M059J (cell line): ENCODE data around the gene B4GALT3. TPM values are rescaled to one million over a fixed set of nuclear protein-coding genes. Genes with fewer than 3 reads are reported as not detected.
"Not testable (repeated sequence)": the region's sequence is repeated elsewhere in the genome, so short reads cannot be mapped to it uniquely, and the experiment has no call there.

ENCODE experiments used
- DNase-seq: peaks from one replicate; pipeline ENCODE4 v3.0.0-alpha.2; 2012; ENCODE audit warnings: low read depth
- total RNA-seq: library from RNA; depleted of rRNA; stranded (reverse); fragments of >200 nt; shearing (Covaris generic); gene quantifications from 2 replicates; pipeline ENCODE4 v1.2.3, GENCODE V29; 2014; rRNA removed

Gene B4GALT3
- 36.6 and 41.8 TPM in 2 replicates for total RNA-seq

DNA sequence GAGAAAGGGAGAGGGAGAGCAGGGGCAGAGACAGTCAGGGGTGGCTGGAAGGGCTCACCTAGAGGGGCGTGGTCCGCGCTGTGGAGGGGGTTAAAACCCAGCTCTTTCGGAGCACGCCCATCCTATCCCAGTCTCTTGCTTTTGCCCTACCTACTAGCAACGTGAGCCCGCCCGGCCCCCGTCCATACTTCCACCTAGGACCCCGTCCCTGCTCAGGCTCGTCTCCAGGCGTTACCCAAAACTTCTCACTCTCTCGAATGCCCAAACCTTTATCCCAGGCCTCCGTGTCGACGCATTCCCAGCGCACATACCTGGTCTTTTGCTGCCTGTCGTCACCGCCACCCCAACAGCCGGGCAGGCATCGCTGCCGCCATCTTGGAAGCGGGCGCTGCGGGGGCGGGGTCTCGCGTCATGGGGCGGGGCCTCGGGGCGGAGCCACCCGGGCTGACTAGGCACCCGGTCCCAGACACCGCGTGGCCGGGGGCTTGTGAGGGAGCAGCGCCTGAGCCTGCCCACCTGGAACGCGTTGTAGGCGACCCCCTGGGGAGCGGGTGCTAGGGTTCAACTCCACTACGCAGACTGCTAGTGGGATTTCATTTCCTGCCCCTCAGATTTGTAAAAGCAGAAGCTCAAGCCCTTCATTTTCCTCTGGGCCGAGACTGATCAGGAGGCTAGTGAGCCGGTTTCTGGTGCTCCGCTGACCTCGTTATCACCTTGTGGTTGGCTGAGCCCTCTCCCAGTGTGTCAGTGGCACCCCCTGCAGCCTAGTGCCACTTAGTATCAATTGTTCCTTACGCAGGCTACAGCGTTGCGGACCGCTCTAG lies at the start of gene B4GALT3:
B4GALT3 (minus strand) TSS at position 396 of the 824 bp plus-strand sequence. CDS start 1,447 bp downstream, outside the sequence.
- peak; percentile 68 for DNase-seq

DNA sequence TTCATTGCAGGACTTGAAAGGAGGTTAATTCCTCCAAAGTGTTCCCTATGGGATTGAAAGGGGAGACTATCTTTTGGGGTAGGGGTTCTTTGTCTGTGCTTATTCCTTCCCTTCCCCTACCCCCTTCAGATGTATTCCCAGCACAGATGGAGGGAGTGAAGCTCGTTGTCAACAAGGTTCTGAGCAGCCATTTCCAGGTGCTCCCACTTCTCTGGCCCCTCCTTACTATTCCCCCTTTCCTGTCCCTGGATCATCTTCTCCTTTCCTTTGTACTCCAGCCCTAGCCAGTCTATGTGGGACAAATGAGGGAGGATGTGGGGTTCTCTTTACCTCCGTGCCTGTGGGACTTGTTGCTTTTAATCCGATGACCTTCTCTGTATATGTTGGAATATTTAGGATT lies 49.5 kb upstream of the B4GALT3 start:
- DNase-seq = no peak

DNA sequence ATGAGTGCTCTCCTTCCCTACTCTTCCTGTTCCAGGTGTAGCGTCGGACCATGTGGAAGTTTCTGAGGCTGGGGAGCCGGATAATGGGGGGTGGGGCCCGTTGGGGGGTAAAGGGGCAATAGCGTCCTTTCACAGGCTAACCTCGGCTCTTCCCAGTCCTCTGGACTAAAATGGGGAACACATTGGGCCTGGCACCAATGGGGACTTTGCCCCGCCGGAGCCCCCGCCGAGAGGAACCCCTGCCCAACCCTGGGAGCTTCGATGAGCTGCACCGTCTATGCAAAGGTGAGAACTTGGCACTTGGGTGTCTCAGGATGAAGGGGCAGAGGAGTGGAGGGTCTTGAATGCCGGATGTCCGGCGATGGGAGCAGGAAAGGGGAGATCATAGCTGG lies 49.0 kb upstream of the B4GALT3 start:
- no peak for DNase-seq

DNA sequence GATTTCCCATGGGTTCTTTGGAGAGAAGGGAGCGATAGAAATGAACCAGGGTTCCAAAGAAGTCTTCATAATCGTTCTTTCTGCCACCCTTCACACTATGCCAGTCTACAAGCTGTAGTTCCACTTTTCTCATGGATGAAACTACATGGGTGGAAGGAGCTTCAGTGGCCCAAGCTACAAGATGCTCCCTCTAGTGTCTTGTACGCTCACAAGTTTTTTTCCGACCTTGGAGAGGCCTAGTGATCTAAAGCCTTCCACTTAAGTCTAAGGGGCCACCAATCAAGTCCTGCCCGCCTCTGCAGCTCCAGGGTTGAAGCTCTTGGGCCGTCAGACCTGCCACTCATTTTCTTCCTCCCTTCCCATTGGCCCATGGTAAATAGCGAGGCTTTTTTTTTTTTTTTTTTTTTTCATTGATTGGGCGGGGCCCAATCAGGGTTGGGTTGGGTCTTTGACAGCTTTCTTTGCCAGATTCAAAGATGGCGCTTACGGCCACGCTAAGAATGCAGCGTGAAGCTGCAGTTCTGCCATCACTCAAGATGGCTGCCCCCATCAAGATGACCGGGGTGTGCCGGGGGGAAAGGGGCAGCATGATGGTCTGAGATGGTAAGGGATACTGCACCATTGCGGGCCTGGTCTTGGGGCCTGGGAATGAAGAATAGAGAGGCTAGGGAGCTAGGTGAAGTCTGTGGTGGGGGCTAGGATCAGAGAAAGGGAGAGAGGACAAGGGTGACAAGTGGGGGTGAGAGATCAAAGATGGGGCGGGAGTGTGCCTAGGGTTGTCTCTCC lies 48.4 kb upstream of the B4GALT3 start, which contains the start of gene TOMM40L:
TOMM40L (plus strand) TSS at position 527 of the 786 bp plus-strand sequence. CDS start 430 bp downstream, outside the sequence.
- DNase-seq = peak; percentile 99

DNA sequence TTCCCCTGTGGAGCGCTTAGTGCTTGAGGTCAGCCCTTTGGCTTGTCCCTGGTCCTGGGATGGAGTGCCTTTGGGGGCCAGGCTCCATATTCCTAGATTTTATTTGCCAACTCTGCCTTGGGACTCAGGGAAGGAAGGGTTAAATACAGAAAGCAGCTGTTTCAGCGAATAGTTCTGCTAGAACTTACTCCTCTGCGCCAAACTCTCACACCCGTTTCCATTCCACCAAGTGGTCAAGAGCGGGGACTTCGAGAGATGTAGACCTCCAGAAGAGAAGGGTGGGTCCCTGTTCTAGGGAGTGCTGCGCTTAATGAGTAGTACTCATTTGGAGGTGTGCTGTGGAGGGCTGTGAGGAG lies 47.8 kb upstream of the B4GALT3 start:
- no peak for DNase-seq

DNA sequence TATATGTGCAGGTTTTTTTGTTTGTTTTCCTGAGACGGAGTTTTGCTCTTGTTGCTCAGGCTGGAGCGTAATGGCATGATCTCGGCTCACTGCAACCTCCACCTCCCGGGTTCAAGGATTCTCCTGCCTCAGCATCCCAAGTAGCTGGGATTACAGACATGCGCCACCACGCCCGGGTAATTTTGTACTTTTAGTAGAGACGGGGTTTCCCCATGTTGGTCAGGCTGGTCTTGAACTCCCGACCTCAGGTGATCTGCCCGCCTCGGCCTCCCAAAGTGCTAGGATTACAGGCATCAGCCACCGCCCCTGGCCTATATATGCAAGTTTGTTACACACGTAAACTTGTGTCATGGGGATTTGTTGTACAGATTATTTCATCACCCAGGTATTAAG lies 47.4 kb upstream of the B4GALT3 start:
- not testable (repeated sequence) for DNase-seq

DNA sequence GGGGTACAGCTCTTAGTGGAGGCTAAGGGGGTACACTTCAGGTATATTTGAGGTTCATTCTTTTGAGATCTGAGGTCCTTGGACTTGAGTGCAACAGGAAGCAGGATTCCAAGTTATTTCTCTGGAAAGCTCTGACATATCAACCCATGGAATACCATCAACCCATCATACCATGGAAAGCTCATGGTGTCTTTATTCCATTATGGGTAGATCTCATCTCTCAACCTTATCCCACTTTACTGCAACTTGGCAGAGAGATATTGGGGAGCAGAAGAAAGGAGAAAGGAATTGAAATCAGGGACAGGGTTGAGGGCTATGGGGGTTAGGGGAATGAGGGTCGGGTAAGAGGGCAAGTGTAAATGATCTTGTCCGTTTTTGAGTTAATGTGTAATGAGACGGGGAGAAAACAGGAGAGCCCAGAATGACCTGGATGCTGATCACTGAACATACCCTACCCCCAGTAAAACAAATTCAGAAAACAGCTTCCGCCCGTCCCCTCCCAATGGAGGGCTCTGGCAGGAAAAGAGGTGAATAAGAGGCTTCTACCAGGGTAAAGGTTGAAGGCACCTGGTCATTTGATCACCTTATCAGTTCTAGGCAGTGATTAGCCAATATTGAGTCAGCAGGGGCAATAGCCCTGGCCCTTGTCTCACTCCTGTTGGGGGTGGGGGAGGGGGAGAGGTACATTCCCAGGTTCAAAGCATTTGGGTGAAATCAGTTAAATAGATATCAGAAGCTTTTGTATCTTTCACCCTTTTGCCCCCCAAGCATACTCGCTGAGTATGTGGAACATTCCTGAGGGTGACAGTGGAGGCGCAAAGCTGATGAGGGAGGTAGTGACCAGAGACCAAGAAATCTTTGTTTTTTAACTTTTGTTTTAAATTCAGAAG lies 46.7 kb upstream of the B4GALT3 start:
- DNase-seq = no peak

DNA sequence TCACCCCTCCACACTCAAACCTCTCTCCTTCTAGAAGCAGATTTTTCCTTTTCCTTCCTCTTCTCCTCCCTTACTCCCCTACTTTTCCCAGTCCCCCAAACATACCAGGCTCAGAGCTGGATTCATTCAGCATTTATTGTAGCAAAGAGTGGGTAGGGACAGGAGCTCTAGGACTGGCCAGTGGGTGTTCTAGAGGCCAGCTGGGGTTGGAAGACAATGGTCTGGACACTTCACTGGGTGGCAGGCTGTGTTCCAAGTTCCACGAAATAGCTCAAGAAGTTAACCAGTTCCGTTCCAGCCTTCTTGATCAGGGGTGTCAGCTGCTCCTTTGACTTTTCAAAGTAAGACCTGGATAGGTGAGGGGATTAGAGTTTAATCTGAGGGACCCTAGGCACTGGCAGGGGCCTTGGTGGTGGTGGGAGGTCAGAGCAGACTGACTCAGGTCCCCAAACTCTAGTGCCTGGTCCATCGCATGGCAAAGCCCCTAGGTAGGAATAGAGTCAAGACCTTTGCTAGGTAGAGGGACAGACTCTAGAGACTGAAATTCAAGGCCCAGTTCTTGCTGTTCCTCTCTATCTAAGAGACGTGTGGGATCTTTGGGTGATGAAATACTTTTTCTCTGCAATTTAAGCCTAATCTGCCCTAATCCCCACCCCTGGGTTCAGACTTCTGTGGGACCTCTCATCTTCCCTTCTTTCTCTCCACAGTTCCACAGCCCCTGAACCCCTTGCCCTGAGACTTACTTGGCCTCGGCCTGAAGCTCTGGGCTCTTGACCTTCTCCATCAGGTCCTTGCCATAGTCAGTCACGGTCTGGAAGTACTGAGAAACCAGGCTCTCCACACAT lies 45.1 kb upstream of the B4GALT3 start:
- DNase-seq = no peak

DNA sequence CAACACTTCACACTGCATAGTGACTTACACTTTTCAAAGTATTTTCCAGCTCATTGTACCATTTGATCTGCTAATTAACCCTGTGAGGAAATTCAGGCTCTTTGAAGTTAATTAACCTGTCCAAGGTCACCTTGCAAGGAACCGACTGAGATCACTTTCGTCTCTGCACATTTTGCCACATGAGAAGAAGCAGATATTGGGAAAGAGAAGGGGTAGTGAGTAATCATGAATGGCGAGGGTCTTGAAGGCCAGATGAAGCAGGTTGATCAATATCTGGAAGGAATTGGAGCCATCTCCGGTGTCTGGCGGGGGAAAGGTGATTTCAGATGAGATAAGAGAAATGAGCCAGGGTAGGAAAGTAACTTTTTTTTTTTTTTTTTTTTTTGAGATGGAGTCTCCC lies 42.7 kb upstream of the B4GALT3 start:
- DNase-seq = no peak

DNA sequence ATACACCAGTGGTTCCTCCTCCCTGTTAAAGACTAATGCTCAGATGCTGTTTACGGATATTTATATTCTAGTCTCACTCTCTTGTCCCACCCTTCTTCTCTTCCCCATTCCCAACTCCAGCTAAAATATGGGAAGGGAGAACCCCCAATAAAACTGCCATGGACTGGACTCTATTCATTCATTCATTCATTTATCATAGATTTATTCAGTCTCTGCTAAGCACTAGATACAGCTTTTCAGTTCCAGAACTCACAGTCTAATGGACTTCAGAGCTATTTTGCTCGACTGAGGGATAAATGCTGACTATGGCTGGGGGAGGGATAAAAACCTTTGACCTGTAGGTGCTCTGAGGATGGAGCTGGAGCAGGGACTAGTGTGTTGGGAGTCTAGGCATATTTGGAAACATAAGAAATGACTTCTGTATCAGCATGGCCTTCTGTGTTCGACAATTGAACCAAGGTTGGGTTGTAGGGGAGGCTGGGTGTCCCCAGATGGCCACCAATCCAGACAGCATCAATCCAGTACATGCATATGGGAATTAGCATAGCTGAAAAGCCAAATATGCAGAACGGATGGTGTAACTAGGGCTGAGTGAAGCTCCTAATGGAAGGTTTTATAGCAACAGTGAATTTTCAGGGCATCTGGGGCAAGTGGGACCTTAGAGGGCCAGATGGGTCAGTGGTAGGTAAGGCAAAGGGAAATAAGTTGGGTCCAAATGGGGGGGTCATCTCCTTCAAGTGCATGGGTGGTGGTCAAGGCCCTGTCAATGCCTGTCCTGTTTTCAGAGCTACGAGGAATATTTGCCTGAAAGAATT lies 42.0 kb upstream of the B4GALT3 start:
- no peak for DNase-seq

DNA sequence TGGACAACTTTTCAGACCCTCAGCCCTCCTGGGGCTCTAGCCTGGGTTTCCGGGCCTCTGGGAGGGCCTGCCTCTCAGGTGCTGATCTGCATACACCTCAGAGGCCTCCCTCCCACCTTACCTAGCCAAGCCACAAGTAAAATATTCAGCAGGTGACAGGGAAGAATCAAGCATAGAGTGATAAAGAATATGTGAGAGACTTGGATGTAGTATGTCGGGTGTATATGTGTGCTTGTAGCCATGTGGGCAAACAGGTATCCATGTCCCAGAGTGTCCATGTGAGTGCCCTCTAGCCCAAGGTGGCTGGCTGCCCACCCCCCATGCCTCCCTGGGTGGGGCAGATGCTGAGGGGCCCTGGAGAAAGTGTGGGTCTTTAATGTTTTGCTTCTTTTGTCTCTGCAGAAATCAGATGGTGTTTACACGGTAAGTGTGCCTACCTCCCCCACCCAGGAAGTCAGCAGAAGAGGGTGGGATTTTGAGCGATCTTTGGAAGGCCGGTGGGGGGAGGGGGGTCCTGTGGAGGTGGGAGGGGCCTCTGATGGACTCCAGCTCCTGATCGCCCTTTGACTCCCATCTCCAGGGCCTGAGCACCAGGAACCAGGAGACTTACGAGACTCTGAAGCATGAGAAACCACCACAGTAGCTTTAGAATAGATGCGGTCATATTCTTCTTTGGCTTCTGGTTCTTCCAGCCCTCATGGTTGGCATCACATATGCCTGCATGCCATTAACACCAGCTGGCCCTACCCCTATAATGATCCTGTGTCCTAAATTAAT lies 41.2 kb upstream of the B4GALT3 start:
- no peak for DNase-seq

DNA sequence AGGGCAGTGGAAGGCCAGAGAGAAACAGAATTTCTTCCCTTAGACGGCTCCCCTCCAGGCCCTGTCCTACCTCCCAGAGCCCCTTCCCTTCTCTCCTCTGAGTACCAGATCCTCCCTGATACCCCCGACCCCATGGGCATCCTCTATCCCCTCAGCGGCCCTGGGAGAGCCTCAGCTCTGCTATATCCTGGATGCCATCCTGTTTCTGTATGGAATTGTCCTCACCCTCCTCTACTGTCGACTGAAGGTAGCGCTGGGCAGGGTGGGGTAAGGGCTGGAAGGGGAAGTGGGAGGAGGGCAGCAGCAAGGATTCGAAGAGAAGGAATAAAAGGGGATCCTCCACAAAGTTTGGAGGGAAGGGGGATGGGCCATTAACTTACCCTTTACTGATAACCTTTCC lies 40.5 kb upstream of the B4GALT3 start:
- no peak for DNase-seq

DNA sequence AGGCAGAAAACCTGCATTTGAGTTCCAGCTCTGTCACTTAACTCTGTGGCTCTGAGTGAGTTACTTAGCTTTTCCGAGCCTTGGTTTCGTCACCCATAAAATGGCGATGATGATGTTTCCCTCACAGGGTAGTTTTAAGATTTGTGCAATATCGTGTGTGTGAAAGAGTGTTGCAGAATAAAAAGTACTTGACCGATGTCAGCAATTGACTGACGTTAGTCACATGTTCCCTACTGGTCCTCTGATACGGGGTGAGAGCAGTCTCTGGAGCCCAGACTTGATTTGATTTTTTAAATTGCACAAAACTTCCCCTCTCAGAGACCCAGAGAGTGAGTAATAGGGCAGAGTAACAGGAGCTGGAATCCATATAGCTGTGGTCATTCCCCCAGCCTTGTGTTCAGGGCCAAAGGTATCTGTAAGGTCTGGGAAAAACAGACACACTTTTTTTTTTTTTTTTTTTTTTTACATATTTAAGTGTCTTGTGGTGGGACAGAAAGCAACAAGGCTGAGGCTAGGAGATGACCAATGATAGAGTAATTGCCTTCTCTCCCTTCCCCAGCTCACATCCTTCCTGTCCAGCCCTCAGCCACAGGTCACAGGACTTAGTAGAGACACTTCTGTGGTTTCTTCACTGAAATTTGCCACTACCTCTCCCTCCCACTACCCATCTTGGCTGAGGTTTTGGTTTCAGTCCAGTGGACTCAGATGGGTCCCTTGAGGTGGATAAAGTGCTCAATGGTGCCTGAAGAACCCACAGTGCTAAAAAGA lies 39.8 kb upstream of the B4GALT3 start:
- peak; percentile 78 for DNase-seq

DNA sequence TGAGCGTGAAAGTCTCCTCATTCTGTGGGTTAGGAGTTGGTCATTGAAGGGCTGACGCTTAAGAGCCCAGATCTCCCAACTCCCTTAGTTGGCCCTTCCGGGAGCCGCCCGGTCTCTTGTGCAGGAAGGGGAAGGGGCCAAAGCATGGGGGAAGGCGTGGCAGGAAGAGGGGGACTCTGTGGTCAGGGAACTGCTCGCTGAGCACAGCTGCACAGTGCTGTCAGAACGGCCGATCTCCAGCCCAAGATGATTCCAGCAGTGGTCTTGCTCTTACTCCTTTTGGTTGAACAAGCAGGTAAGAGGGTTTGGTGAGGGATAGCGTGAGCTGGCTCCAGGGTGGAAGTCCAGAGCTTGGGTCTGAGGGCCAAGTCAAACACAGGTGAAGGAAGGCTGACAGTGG lies 37.8 kb upstream of the B4GALT3 start, which contains the start of gene FCER1G:
FCER1G (plus strand) TSS at position 220 of the 400 bp plus-strand sequence; CDS start at position 247, 27 bp downstream.
- DNase-seq = no peak

DNA sequence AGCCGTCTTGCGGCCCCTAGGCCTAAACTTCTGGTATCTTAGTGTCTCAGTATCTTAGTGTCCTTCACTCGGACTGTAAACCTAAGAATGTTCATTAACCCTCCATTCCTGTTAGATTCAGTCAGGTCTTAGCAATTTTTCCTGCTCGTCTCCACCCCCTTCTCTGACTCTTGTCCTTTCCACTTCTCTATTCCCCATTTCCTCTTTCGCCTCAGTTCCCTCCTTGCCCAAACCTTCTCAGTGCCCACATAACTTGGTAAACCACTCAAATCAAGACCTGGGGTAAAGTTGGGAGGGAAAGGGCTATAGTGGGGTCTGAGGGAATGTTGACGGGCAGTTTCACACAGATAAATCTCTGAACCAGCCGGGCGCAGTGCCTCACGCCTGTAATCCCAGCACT lies 37.1 kb upstream of the B4GALT3 start:
- no peak for DNase-seq

DNA sequence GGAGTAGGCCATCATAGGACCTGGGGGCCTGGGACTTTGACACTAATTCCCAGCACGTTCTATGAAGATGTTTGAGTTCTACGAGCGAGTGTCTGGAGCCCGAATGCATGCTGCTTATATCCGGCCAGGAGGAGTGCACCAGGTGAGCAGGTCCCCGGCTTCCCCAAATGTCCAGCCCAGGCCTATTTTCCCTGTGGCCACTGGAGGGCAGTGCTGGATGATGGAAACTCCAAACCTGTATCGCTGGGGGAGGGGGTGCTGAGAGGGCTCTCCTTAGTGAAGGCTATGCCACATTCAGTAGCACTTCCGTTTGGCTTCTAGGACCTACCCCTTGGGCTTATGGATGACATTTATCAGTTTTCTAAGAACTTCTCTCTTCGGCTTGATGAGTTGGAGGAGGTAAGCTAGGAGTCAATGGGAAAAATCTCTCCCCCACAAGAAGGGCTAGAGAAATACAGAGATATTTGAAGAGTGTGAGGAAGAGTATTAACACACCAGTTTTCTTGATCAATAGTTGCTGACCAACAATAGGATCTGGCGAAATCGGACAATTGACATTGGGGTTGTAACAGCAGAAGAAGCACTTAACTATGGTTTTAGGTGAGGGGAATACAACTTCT lies 32.6 kb upstream of the B4GALT3 start:
- peak; percentile 78 for DNase-seq

DNA sequence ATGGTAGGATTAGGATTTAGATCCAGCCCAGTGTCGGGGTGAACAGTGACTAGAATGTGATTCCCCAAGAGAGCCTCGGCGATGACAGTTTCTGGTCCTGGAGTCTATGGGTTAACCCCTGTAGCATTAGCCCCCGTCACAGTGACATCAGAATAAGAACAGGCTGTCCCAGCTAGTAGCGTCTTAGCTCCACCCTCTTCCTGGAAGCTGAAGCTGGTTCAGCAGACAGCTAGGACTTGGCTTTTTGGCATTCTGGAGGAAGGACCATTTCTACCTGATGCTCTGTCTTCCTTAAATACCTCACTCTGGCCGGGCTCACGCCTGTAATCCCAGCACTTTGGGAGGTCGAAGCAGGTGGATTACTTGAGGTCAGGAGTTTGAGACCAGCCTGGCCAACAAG lies 29.9 kb upstream of the B4GALT3 start:
- DNase-seq = no peak
